ENCODE data around the gene SORBS1. TPM values are rescaled to one million over a fixed set of nuclear protein-coding genes. Genes with fewer than 3 reads are reported as not detected.
A peak's percentile ranks its signal among the peaks of the same experiment; 100 is the strongest.

Gene SORBS1
- total RNA-seq, 1 donor from 2014 or later: 16.1 TPM

- no peaks in the 10 kb centered on the region for H3K79me2 ChIP-seq (ENCODE audit: low read depth)
- no peak for DNase-seq (ENCODE audit: low spot score)
- no peaks in the 10 kb centered on the region for H3K36me3 ChIP-seq
- peaks cover 3% of the 10 kb centered on the region for H3K4me1 Mint-ChIP-seq
- H3K4me2 ChIP-seq: no peak overlapping the region
- no peaks in the 10 kb centered on the region for H3K9me3 ChIP-seq (ENCODE audit: low read depth)
- no peak overlapping the region for H2AFZ ChIP-seq (replicated peaks)
- no peak overlapping the region for H3K9ac ChIP-seq
- TF ChIP-seq EZH2phosphoT487 (IDR thresholded peaks at IDR 0.05): no peak
- no peak for TF ChIP-seq CTCF (IDR thresholded peaks at IDR 0.05)
- no peak for TF ChIP-seq EZH2 (IDR thresholded peaks at IDR 0.05)
- no peak overlapping the region for H3K27ac Mint-ChIP-seq
- no peak overlapping the region for H3K4me3 Mint-ChIP-seq
- peaks cover 39% of the 10 kb centered on the region for H3K27me3 ChIP-seq
- H3K4me1 ChIP-seq: peaks cover 20% of the 10 kb centered on the region
- H3K9me3 Mint-ChIP-seq: no peaks in the 10 kb centered on the region
- H3K27me3 Mint-ChIP-seq (ENCODE audit: insufficient read depth, low read depth): peaks cover 2% of the 10 kb centered on the region
- no peaks in the 10 kb centered on the region for H3K36me3 Mint-ChIP-seq
- H3F3A ChIP-seq (ENCODE audit: low read depth): peaks cover 30% of the 10 kb centered on the region
- H3K4me3 ChIP-seq: no peak overlapping the region
- no peak overlapping the region for H3K27ac ChIP-seq
- peaks cover 11% of the 10 kb centered on the region for H4K20me1 ChIP-seq (ENCODE audit: low read depth)
Measured at GRCh38 chr10:95306318-95306650, 254.9 kb downstream of the SORBS1 start.

GRCh38 chr10:95305606-95306317 is 255.4 kb downstream of the SORBS1 start:
- H3F3A ChIP-seq (ENCODE audit: low read depth): peaks cover 30% of the 10 kb centered on the region
- no peaks in the 10 kb centered on the region for H3K36me3 ChIP-seq
- Mint-ChIP-seq H3K36me3 (no peaks in the 10 kb centered on the region), H3K27me3 (ENCODE audit: insufficient read depth, low read depth) (peaks cover 3% of the 10 kb centered on the region), H3K4me1 (peaks cover 3% of the 10 kb centered on the region), H3K4me3 (no peak overlapping the region), H3K9me3 (no peaks in the 10 kb centered on the region), H3K27ac (no peak overlapping the region)
- H4K20me1 ChIP-seq (ENCODE audit: low read depth): peaks cover 11% of the 10 kb centered on the region
- H3K27me3 ChIP-seq: peaks cover 39% of the 10 kb centered on the region
- H2AFZ ChIP-seq (replicated peaks): no peak overlapping the region
- H3K4me3 ChIP-seq: no peak overlapping the region
- H3K4me2 ChIP-seq: no peak overlapping the region
- H3K27ac ChIP-seq: no peak overlapping the region
- TF ChIP-seq EZH2phosphoT487 (IDR thresholded peaks at IDR 0.05) (no peak), EZH2 (IDR thresholded peaks at IDR 0.05) (no peak), CTCF (IDR thresholded peaks at IDR 0.05) (no peak)
- H3K9me3 ChIP-seq (ENCODE audit: low read depth): no peaks in the 10 kb centered on the region
- peaks cover 20% of the 10 kb centered on the region for H3K4me1 ChIP-seq
- no peak for DNase-seq (ENCODE audit: low spot score)
- no peaks in the 10 kb centered on the region for H3K79me2 ChIP-seq (ENCODE audit: low read depth)
- H3K9ac ChIP-seq: no peak overlapping the region

GRCh38 chr10:95304976-95305375 is 256.2 kb downstream of the SORBS1 start:
- no peak for DNase-seq (ENCODE audit: low spot score)
- no peak overlapping the region for H3K9ac ChIP-seq
- Mint-ChIP-seq H3K4me3 (no peak overlapping the region), H3K27ac (no peak overlapping the region), H3K27me3 (ENCODE audit: insufficient read depth, low read depth) (peaks cover 6% of the 10 kb centered on the region), H3K9me3 (no peaks in the 10 kb centered on the region), H3K36me3 (no peaks in the 10 kb centered on the region), H3K4me1 (peaks cover 3% of the 10 kb centered on the region)
- H3K36me3 ChIP-seq: no peaks in the 10 kb centered on the region
- H3K27me3 ChIP-seq: peaks cover 39% of the 10 kb centered on the region
- no peaks in the 10 kb centered on the region for H3K9me3 ChIP-seq (ENCODE audit: low read depth)
- H4K20me1 ChIP-seq (ENCODE audit: low read depth): peaks cover 11% of the 10 kb centered on the region
- TF ChIP-seq EZH2phosphoT487 (IDR thresholded peaks at IDR 0.05) (no peak), EZH2 (IDR thresholded peaks at IDR 0.05) (no peak), CTCF (IDR thresholded peaks at IDR 0.05) (no peak)
- H3F3A ChIP-seq (ENCODE audit: low read depth): peaks cover 30% of the 10 kb centered on the region
- H2AFZ ChIP-seq (replicated peaks): no peak overlapping the region
- no peak overlapping the region for H3K4me3 ChIP-seq
- no peak overlapping the region for H3K27ac ChIP-seq
- no peaks in the 10 kb centered on the region for H3K79me2 ChIP-seq (ENCODE audit: low read depth)
- peaks cover 20% of the 10 kb centered on the region for H3K4me1 ChIP-seq
- peak overlapping the region; percentile 36 for H3K4me2 ChIP-seq

Data from neural progenitor cell (in vitro differentiated cells).